Cardiac muscle cell (in vitro differentiated cells and primary cell): ENCODE data around the gene CD59. TPM values are rescaled to one million over a fixed set of nuclear protein-coding genes. Genes with fewer than 3 reads are reported as not detected.

Source experiments
- DNase-seq, 2 donors: peaks; one replicate each; pipeline versions ENCODE4 v3.0.0 to v3.0.0-alpha.2; 2010 to 2017; ENCODE audit warnings: low read depth in 1 of 2, low spot score in 1 of 2
- H3K27ac ChIP-seq: fragments of 200-600 bp; sonication (generic); 2 replicates; pipeline ENCODE4 v1.5.1; 2016
- H3K27me3 ChIP-seq: fragments of 200-600 bp; sonication (generic); 2 replicates; pipeline ENCODE4 v1.6.0; 2016; ENCODE audit warnings: control low read depth
- H3K36me3 ChIP-seq: fragments of 200-600 bp; sonication (generic); 2 replicates; pipeline ENCODE4 v1.5.1; 2016; ENCODE audit warnings: control low read depth
- H3K4me1 ChIP-seq: fragments of 200-600 bp; sonication (generic); 2 replicates; pipeline ENCODE4 v1.8.1; 2017; ENCODE audit warnings: low read depth, mild to moderate bottlenecking, mixed run types
- H3K4me3 ChIP-seq: fragments of 200-600 bp; sonication (generic); 2 replicates; pipeline ENCODE4 v1.5.1; 2016; ENCODE audit warnings: mild to moderate bottlenecking
- H3K9me3 ChIP-seq: fragments of 200-600 bp; sonication (generic); 2 replicates; pipeline ENCODE4 v1.5.1; 2017; ENCODE audit warnings: low read depth, mild to moderate bottlenecking, control low read depth
- CTCF ChIP-seq: IDR thresholded peaks from 2 replicates; pipeline ENCODE4 v1.5.1; 2012; ENCODE audit warnings: low read depth, mild to moderate bottlenecking, low read length
- polyA plus RNA-seq: library from polyadenylated mRNA; unstranded; fragments of >200 nt; fragmentation: Nextera tagmentation; extraction: Ambion mirVana; gene quantifications from 2 replicates; pipeline ENCODE4 v1.2.1, GENCODE V29; 2016
- total RNA-seq: library from RNA; depleted of rRNA; stranded (reverse); fragments of >200 nt; gene quantifications from 2 replicates; pipeline ENCODE4 v1.2.3, GENCODE V29; 2016

Gene CD59
- total and polyA plus RNA-seq, 2 experiments from 2014 or later: 60.6 to 108 TPM

GRCh38 chr11:33700063-33700501 is 36.1 kb downstream of the CD59 start:
- H3K9me3 ChIP-seq: no peaks in the 10 kb centered on the region
- no peaks in the 10 kb centered on the region for H3K36me3 ChIP-seq
- no peak for DNase-seq
- H3K27ac ChIP-seq: no peak overlapping the region
- peaks cover 5% of the 10 kb centered on the region for H3K4me1 ChIP-seq
- H3K4me3 ChIP-seq: peak overlapping the region; percentile 74
- TF ChIP-seq CTCF: no peak
- no peaks in the 10 kb centered on the region for H3K27me3 ChIP-seq

DNA sequence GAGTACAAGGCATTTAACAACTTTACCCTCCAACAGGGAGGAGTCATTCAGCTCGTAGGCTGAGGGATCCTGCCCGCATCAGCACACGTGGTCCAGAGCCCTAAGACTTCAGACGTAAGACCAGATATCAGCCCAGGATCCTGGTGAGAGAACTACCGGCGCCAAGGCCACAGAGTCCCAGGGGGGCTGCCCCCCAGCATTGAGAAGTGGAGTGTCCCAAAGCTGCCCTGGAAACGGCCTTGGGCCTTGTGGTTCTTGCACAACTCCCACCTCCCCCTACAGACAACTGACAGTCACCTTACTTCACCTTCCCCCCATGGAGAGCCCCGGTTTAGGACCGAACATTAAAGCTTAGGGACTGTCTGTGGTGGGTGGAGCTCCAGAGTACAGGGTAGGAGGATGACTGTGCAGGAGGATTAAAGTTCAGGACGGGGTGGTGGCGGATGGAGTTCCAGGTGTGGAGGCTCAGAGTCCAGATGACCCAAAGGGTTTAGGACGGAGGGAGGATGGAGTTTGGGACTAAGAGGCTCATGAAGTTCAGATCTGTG is 36.6 kb downstream of the CD59 start:
- Histone ChIP-seq H3K4me1 (peaks cover 5% of the 10 kb centered on the region), H3K4me3 (no peak overlapping the region), H3K27ac (no peak overlapping the region), H3K27me3 (no peaks in the 10 kb centered on the region), H3K9me3 (no peaks in the 10 kb centered on the region), H3K36me3 (no peaks in the 10 kb centered on the region)
- DNase-seq: no peak
- TF ChIP-seq CTCF: no peak

- H3K27me3 ChIP-seq: no peaks in the 10 kb centered on the region
- no peaks in the 10 kb centered on the region for H3K36me3 ChIP-seq
- H3K4me1 ChIP-seq: peaks cover 5% of the 10 kb centered on the region
- no peak for DNase-seq
- H3K9me3 ChIP-seq: no peaks in the 10 kb centered on the region
- H3K4me3 ChIP-seq: no peak overlapping the region
- H3K27ac ChIP-seq: no peak overlapping the region
- no peak for TF ChIP-seq CTCF
Observed at GRCh38 chr11:33698921-33699320, 37.3 kb downstream of the CD59 start.

- no peaks in the 10 kb centered on the region for H3K36me3 ChIP-seq
- no peak overlapping the region for H3K4me3 ChIP-seq
- no peak overlapping the region for H3K27ac ChIP-seq
- no peaks in the 10 kb centered on the region for H3K27me3 ChIP-seq
- DNase-seq: no peak
- TF ChIP-seq CTCF: no peak
- H3K4me1 ChIP-seq: peaks cover 5% of the 10 kb centered on the region
- no peaks in the 10 kb centered on the region for H3K9me3 ChIP-seq
Observed at GRCh38 chr11:33697997-33698396, 38.2 kb downstream of the CD59 start.

- no peak for TF ChIP-seq CTCF
- Histone ChIP-seq H3K4me1 (peaks cover 5% of the 10 kb centered on the region), H3K4me3 (no peak overlapping the region), H3K27me3 (no peaks in the 10 kb centered on the region), H3K27ac (no peak overlapping the region), H3K36me3 (no peaks in the 10 kb centered on the region), H3K9me3 (no peaks in the 10 kb centered on the region)
- no peak for DNase-seq
Observed at GRCh38 chr11:33696931-33697638, 39.1 kb downstream of the CD59 start.
